IMR-90 (cell line): Measurements from ENCODE around the gene BLMH. TPM values are rescaled to one million over a fixed set of nuclear protein-coding genes. Genes with fewer than 3 reads are reported as not detected.

Experiments
- ATAC-seq: fragments of 200-7000 bp; cut with Tn5 transposase; 2 replicates; pipeline ENCODE4 v1.9.1; 2020; ENCODE audit warnings: low read depth, mild to moderate bottlenecking, moderate library complexity
- BruUV-seq: library from RNA; stranded (reverse); fragments of 400-500 nt; replicated peaks from 2 replicates; lab custom pipeline; 2021; lab: Mats Ljungman, UMichigan
- CTCF ChIA-PET: fragments of 300-600 bp; formaldehyde crosslinking; extraction: SDS; loops from one replicate; lab custom pipeline; 2021; ENCODE audit warnings: antibody characterized with exemption; lab: Yijun Ruan, JAX
- POLR2A ChIA-PET: fragments of 300-600 bp; sonication (Branson Sonifier 250); formaldehyde crosslinking; loops from one replicate; lab custom pipeline; 2022; ENCODE audit warnings: antibody characterized with exemption; ENCODE audit not compliant: unreplicated experiment; lab: Charles Lee
- DNase-seq: peaks from one replicate; pipeline ENCODE4 v3.0.0; 2013
- H2AFZ ChIP-seq: replicated peaks from 2 replicates; pipeline ENCODE3; 2013; ENCODE audit warnings: low read length, mild to moderate bottlenecking; ENCODE audit not compliant: poor library complexity
- H2AK5ac ChIP-seq: 2 replicates; pipeline ENCODE4 v1.6.1; 2013; ENCODE audit warnings: low read depth, low read length, inconsistent platforms
- H2AK9ac ChIP-seq: replicated peaks from 2 replicates; pipeline ENCODE3; 2013; ENCODE audit warnings: mild to moderate bottlenecking, low read depth, low read length, moderate library complexity; ENCODE audit not compliant: poor library complexity
- H2BK120ac ChIP-seq: 2 replicates; pipeline ENCODE4 v1.6.1; 2013; ENCODE audit warnings: low read depth, low read length, inconsistent platforms
- H2BK15ac ChIP-seq: 3 replicates; pipeline ENCODE4 v1.6.1; 2013; ENCODE audit warnings: low read depth, low read length, inconsistent platforms
- H2BK20ac ChIP-seq: 2 replicates; pipeline ENCODE4 v1.6.1; 2013; ENCODE audit warnings: low read depth, mild to moderate bottlenecking, inconsistent platforms, low read length, moderate library complexity
- H2BK5ac ChIP-seq: 2 replicates; pipeline ENCODE4 v1.6.1; 2013; ENCODE audit warnings: mild to moderate bottlenecking, low read depth, low read length, inconsistent platforms; ENCODE audit not compliant: poor library complexity, severe bottlenecking
- H3K14ac ChIP-seq: replicated peaks from 2 replicates; pipeline ENCODE4 v1.6.1; 2013; ENCODE audit warnings: low read depth, low read length, inconsistent platforms
- H3K18ac ChIP-seq: 2 replicates; pipeline ENCODE4 v1.6.1; 2013; ENCODE audit warnings: low read depth, low read length, control low read depth
- H3K23ac ChIP-seq: 2 replicates; pipeline ENCODE4 v1.6.1; 2013; ENCODE audit warnings: low read depth, low read length, inconsistent platforms
- H3K27ac ChIP-seq: 2 replicates; pipeline ENCODE4 v1.5.1; 2013; ENCODE audit warnings: mild to moderate bottlenecking, control low read depth, low read length; ENCODE audit not compliant: insufficient read depth
- H3K27me3 ChIP-seq: 2 replicates; pipeline ENCODE4 v1.6.1; 2013; ENCODE audit warnings: low read length; ENCODE audit not compliant: control insufficient read depth, insufficient read depth
- H3K36me3 ChIP-seq: 2 replicates; pipeline ENCODE4 v1.6.1; 2013; ENCODE audit warnings: low read length, mixed read lengths; ENCODE audit not compliant: control insufficient read depth, insufficient read depth
- H3K4ac ChIP-seq: 2 replicates; pipeline ENCODE4 v1.6.1; 2013; ENCODE audit warnings: low read depth, low read length, inconsistent platforms
- H3K4me1 ChIP-seq: 2 replicates; pipeline ENCODE4 v1.6.1; 2013; ENCODE audit warnings: low read length, mixed read lengths; ENCODE audit not compliant: control insufficient read depth, insufficient read depth
- H3K4me2 ChIP-seq: 2 replicates; pipeline ENCODE4 v1.6.1; 2013; ENCODE audit warnings: low read depth, mild to moderate bottlenecking, control low read depth, low read length, moderate library complexity
- H3K4me3 ChIP-seq: 2 replicates; pipeline ENCODE4 v1.5.1; 2013; ENCODE audit warnings: low read depth, mild to moderate bottlenecking, control low read depth, low read length, moderate library complexity; ENCODE audit not compliant: insufficient read depth
- H3K56ac ChIP-seq: 2 replicates; pipeline ENCODE4 v1.6.1; 2013; ENCODE audit warnings: low read length, inconsistent platforms; ENCODE audit not compliant: insufficient read depth; ENCODE audit errors: extremely low read depth
- H3K79me1 ChIP-seq, 2 experiments: 2 replicates each; pipeline ENCODE4 v1.6.1; 2013; ENCODE audit warnings: low read length in 2 of 2, inconsistent platforms in 1 of 2, low read depth in 1 of 2
- H3K9ac ChIP-seq: 2 replicates; pipeline ENCODE4 v1.6.1; 2013; ENCODE audit warnings: low read depth, low read length, control low read depth
- H3K9me1 ChIP-seq: 2 replicates; pipeline ENCODE4 v1.6.1; 2013; ENCODE audit warnings: low read length, inconsistent platforms; ENCODE audit not compliant: insufficient read depth
- H3K9me3 ChIP-seq: 2 replicates; pipeline ENCODE4 v1.6.1; 2013; ENCODE audit warnings: low read length; ENCODE audit not compliant: control insufficient read depth, insufficient read depth
- H4K20me1 ChIP-seq: 2 replicates; pipeline ENCODE4 v1.6.1; 2013; ENCODE audit warnings: low read length, inconsistent platforms; ENCODE audit not compliant: insufficient read depth
- H4K5ac ChIP-seq: 2 replicates; pipeline ENCODE4 v1.6.1; 2013; ENCODE audit warnings: mild to moderate bottlenecking, low read depth, low read length, control low read depth
- H4K8ac ChIP-seq, 2 experiments: 2 replicates each; pipeline ENCODE4 v1.6.1; 2013; ENCODE audit warnings: low read depth in 2 of 2, low read length in 2 of 2, control low read depth in 1 of 2, inconsistent platforms in 1 of 2
- H4K91ac ChIP-seq: 2 replicates; pipeline ENCODE4 v1.6.1; 2013; ENCODE audit warnings: low read depth, low read length, inconsistent platforms; ENCODE audit not compliant: insufficient read depth
- CEBPB ChIP-seq: IDR thresholded peaks from 2 replicates; pipeline ENCODE4 v1.6.1; 2012; ENCODE audit warnings: low read depth, low read length, improper control_type of control experiment
- CHD1 ChIP-seq: IDR thresholded peaks from 2 replicates; pipeline ENCODE4 v1.6.1; 2012; ENCODE audit warnings: low read depth, low read length, improper control_type of control experiment
- CTCF ChIP-seq: conservative IDR thresholded peaks from 2 replicates; pipeline ENCODE4 v1.5.1; 2012; ENCODE audit warnings: mild to moderate bottlenecking, low read depth, low read length, improper control_type of control experiment
- FOS ChIP-seq: fragments of 150-350 bp; IDR thresholded peaks from 2 replicates; pipeline ENCODE4 v1.6.1; 2016; ENCODE audit warnings: low read depth, low read length
- MAFK ChIP-seq: IDR thresholded peaks from 2 replicates; pipeline ENCODE4 v1.6.1; 2012; ENCODE audit warnings: low read depth, low read length, improper control_type of control experiment
- MAZ ChIP-seq: IDR thresholded peaks from 2 replicates; pipeline ENCODE4 v1.6.1; 2012; ENCODE audit warnings: low read depth, mild to moderate bottlenecking, low read length, improper control_type of control experiment, moderate library complexity, borderline replicate concordance
- MXI1 ChIP-seq: IDR thresholded peaks from 2 replicates; pipeline ENCODE4 v1.6.1; 2012; ENCODE audit warnings: low read depth, mild to moderate bottlenecking, low read length, moderate library complexity, borderline replicate concordance
- NFE2L2 ChIP-seq: fragments of 150-350 bp; IDR thresholded peaks from 2 replicates; pipeline ENCODE4 v1.6.1; 2016; ENCODE audit warnings: low read depth, mild to moderate bottlenecking, low read length
- POLR2A ChIP-seq: IDR thresholded peaks from 2 replicates; pipeline ENCODE4 v1.6.1; 2012; ENCODE audit warnings: mild to moderate bottlenecking, low read depth, low read length
- RAD21 ChIP-seq: IDR thresholded peaks from 2 replicates; pipeline ENCODE4 v1.6.1; 2012; ENCODE audit warnings: low read length, improper control_type of control experiment
- RCOR1 ChIP-seq: IDR thresholded peaks from 2 replicates; pipeline ENCODE4 v1.6.1; 2012; ENCODE audit warnings: mild to moderate bottlenecking, low read length, improper control_type of control experiment; ENCODE audit not compliant: insufficient replicate concordance
- RFX5 ChIP-seq: IDR thresholded peaks from 2 replicates; pipeline ENCODE4 v1.8.0; 2012; ENCODE audit warnings: low read depth, mild to moderate bottlenecking, low read length, moderate library complexity
- SMC3 ChIP-seq: fragments of 150-350 bp; IDR thresholded peaks from 2 replicates; pipeline ENCODE4 v1.6.1; 2016; ENCODE audit warnings: low read depth, mild to moderate bottlenecking, antibody characterized with exemption, low read length, moderate library complexity
- WGBS, 2 experiments: methylation state at CpG; one replicate each; pipeline versions ENCODE4 v1.1.5 to v1.1.7; 2013; ENCODE audit warnings: missing lambda C conversion rate in 2 of 2; ENCODE audit not compliant: insufficient read length in 1 of 2; ENCODE audit errors: extremely low coverage in 2 of 2; 5-methylcytosine and 5-hydroxymethylcytosine counted together
- dilution Hi-C: fragments of 300-500 bp; cut with HindIII; formaldehyde crosslinking; loops from one replicate; pipeline ENCODE4 v1.14.3; 2018; ENCODE audit warnings: low sequenced_read_pairs; ENCODE audit not compliant: unreplicated experiment
- in situ Hi-C: fragments of 300-500 bp; cut with MboI; formaldehyde crosslinking; loops from 3 replicates; pipeline ENCODE4 v1.14.3; 2019; ENCODE audit warnings: low sequenced_read_pairs, inconsistent platforms, mixed read lengths
- intact Hi-C: fragments of 100-400 bp; cut with micrococcal nuclease; formaldehyde crosslinking; loops from 2 replicates; pipeline ENCODE4 v1.10.0; 2022
- polyA plus RNA-seq, 3 experiments: library from polyadenylated mRNA; depleted of rRNA; stranded (reverse); fragments of >200 nt; gene quantifications; 2 replicates each; pipeline ENCODE4 v1.2.3, GENCODE V29; 2012; ENCODE audit warnings: low replicate concordance in 1 of 3
- total RNA-seq: library from RNA; depleted of rRNA; stranded (reverse); fragments of >200 nt; gene quantifications from 2 replicates; pipeline ENCODE4 v1.2.3, GENCODE V29; 2012
- TF ChIP-seq, protein P1 (sequence below): fragments of 150-350 bp; IDR thresholded peaks from 2 replicates; pipeline ENCODE4 v1.6.1; 2017; ENCODE audit warnings: mild to moderate bottlenecking, antibody characterized with exemption, low read length, low read depth

The BLMH gene
- total and polyA plus RNA-seq, 2 of the 4 experiments (the other 2 are of a cell fraction) = 17.3 to 20.8 TPM

DNA sequence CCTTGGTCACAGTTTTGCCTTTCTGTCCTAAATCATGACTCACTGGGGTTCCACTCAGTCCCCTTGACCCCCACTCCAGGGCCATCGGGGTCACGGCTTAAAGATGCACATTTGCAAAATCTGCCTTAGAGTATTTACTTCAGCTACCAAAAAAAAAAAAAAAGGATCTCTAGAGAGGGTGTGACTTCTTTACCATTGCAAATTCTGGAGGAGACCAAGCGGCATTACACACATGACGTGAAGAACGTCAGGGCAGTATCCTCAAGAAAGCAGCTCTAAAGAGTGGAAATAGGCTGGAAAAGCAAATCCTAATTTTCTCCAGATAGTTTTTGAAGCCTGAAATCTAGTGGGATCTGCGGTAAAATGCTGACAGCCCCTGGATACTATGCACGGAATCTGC lies 81.8 kb downstream of the BLMH start:
- H2AK5ac ChIP-seq = no peak overlapping the region
- no peak overlapping the region for H3K4me3 ChIP-seq
- no peak overlapping the region for H3K56ac ChIP-seq
- no peak overlapping the region for H2AK9ac ChIP-seq
- BruUV-seq = no TSS peak
- H4K20me1 ChIP-seq = no peaks in the 10 kb centered on the region
- no CpG with 5 or more reads among the region's 7 CpGs for WGBS, 2 experiments
- no peak overlapping the region for H3K23ac ChIP-seq
- no peaks in the 10 kb centered on the region for H3K79me1 ChIP-seq
- H3K36me3 ChIP-seq = no peaks in the 10 kb centered on the region
- TF ChIP-seq MAZ (no peak), FOS (no peak), MAFK (no peak), CEBPB (no peak), CHD1 (no peak), NFE2L2 (no peak), RCOR1 (no peak), RAD21 (no peak), RFX5 (no peak), CTCF (no peak), MXI1 (no peak), SMC3 (no peak), POLR2A (no peak)
- TF ChIP-seq, protein P1, sequence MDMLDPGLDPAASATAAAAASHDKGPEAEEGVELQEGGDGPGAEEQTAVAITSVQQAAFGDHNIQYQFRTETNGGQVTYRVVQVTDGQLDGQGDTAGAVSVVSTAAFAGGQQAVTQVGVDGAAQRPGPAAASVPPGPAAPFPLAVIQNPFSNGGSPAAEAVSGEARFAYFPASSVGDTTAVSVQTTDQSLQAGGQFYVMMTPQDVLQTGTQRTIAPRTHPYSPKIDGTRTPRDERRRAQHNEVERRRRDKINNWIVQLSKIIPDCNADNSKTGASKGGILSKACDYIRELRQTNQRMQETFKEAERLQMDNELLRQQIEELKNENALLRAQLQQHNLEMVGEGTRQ = no peak
- peaks cover 3% of the 10 kb centered on the region; the same call in 1 of the 2 replicates for H3K9me1 ChIP-seq
- intact Hi-C loops (no loop called here), in situ Hi-C loops (no loop called here), dilution Hi-C loops (no loop called here)
- H2BK5ac ChIP-seq = no peak overlapping the region
- no peak overlapping the region for H3K4ac ChIP-seq
- no peak overlapping the region for H3K27ac ChIP-seq
- CTCF ChIA-PET = no interaction called here
- ATAC-seq (no peak), DNase-seq (no peak)
- no peak overlapping the region for H3K18ac ChIP-seq
- H3K14ac ChIP-seq = no peak overlapping the region
- no peak overlapping the region for H4K5ac ChIP-seq
- H2BK120ac ChIP-seq = no peak overlapping the region
- H4K91ac ChIP-seq = no peak overlapping the region
- H3K9me3 ChIP-seq = no peaks in the 10 kb centered on the region
- H2AFZ ChIP-seq = no peak overlapping the region
- no peak overlapping the region for H2BK15ac ChIP-seq
- H3K4me1 ChIP-seq = no peaks in the 10 kb centered on the region
- no peak overlapping the region for H2BK20ac ChIP-seq
- H3K9ac ChIP-seq = no peak overlapping the region
- H3K27me3 ChIP-seq = peaks cover 35% of the 10 kb centered on the region
- H4K8ac ChIP-seq = no peak overlapping the region
- H3K4me2 ChIP-seq = no peak overlapping the region
- POLR2A ChIA-PET = no interaction called here
